K562 (cell line): ENCODE data around the gene MIEF1. TPM values are rescaled to one million over a fixed set of nuclear protein-coding genes. Genes with fewer than 3 reads are reported as not detected.

Source experiments
- ATAC-seq: fragments of 200-7000 bp; cut with Tn5 transposase; 3 replicates; pipeline ENCODE4 v1.9.1; 2020; ENCODE audit warnings: moderate library complexity
- BruUV-seq: library from RNA; stranded (reverse); fragments of 400-500 nt; replicated peaks from 2 replicates; lab custom pipeline; 2021; lab: Mats Ljungman, UMichigan
- CTCF ChIA-PET: fragments of 300-600 bp; formaldehyde crosslinking; extraction: SDS; loops from one replicate; lab custom pipeline; 2021; ENCODE audit warnings: low intra/inter-chr PET ratio; lab: Yijun Ruan, JAX
- POLR2A ChIA-PET: fragments of 300-600, 350-650 bp; sonication (Branson Sonifier 250); formaldehyde crosslinking; extraction: SDS; loops from one replicate; lab custom pipeline; 2021; ENCODE audit warnings: antibody characterized with exemption, inconsistent platforms; lab: Yijun Ruan, JAX
- DNase-seq, 4 experiments: peaks; one replicate each; pipeline versions ENCODE4 v3.0.0 to v3.0.0-alpha.2; 2011 to 2018; ENCODE audit warnings: low spot score in 3 of 4, mixed read lengths in 3 of 4; ENCODE audit errors: extremely low read depth in 1 of 4
- FAIRE-seq: peaks from 2 replicates; lab custom pipeline; 2011; peaks lifted over from hg19 to GRCh38; lab: Jason Lieb, UNC
- H2AFZ ChIP-seq: 2 replicates; pipeline ENCODE4 v1.6.0; 2011; ENCODE audit warnings: low read depth, low read length, control low read depth, inconsistent platforms
- H3K27ac ChIP-seq: fragments of 200-600 bp; 3 replicates; pipeline ENCODE4 v1.8.0; 2011; ENCODE audit warnings: low read depth, mild to moderate bottlenecking, control low read depth, inconsistent platforms, low read length, moderate library complexity, mixed read lengths; ENCODE audit errors: extremely low read depth
- H3K27me3 ChIP-seq, 2 experiments: fragments of 300-600 bp in 1 of 2; 2 replicates in 1 of 2; 3 replicates in 1 of 2; pipeline versions ENCODE4 v1.6.0 to v1.8.0; 2011; ENCODE audit warnings: inconsistent platforms in 2 of 2, low read length in 2 of 2, mild to moderate bottlenecking in 1 of 2, mixed read lengths in 1 of 2, moderate library complexity in 1 of 2; ENCODE audit not compliant: control insufficient read depth in 2 of 2, insufficient read depth in 2 of 2
- H3K36me3 ChIP-seq: fragments of 300-600 bp; 3 replicates; pipeline ENCODE4 v1.8.0; 2011; ENCODE audit warnings: mild to moderate bottlenecking, low read length, inconsistent platforms; ENCODE audit not compliant: control insufficient read depth, insufficient read depth
- H3K4me1 ChIP-seq, 2 experiments: fragments of 200-600 bp in 1 of 2; replicated peaks in 1 of 2; 2 replicates in 1 of 2; 3 replicates in 1 of 2; pipeline versions ENCODE4 v1.5.1 to v1.8.0; 2011; ENCODE audit warnings: inconsistent platforms in 2 of 2, low read length in 2 of 2, mild to moderate bottlenecking in 1 of 2, mixed read lengths in 1 of 2, moderate library complexity in 1 of 2; ENCODE audit not compliant: control insufficient read depth in 2 of 2, insufficient read depth in 2 of 2
- H3K4me2 ChIP-seq: 2 replicates; pipeline ENCODE4 v1.6.1; 2011; ENCODE audit warnings: low read length, control low read depth, inconsistent platforms, mixed read lengths; ENCODE audit not compliant: insufficient read depth
- H3K4me3 ChIP-seq: fragments of 200-600 bp; sonication (generic), shearing (Covaris generic); 2 replicates; pipeline ENCODE4 v1.5.1; 2016; ENCODE audit warnings: control low read depth, inconsistent platforms
- H3K79me2 ChIP-seq: fragments of 200-600 bp; 3 replicates; pipeline ENCODE4 v1.8.0; 2011; ENCODE audit warnings: low read length, inconsistent platforms; ENCODE audit not compliant: control insufficient read depth, insufficient read depth
- H3K9ac ChIP-seq, 2 experiments: 2 replicates each; pipeline versions ENCODE4 v1.6.0 to v1.6.1; 2011; ENCODE audit warnings: low read depth in 2 of 2, low read length in 2 of 2, control low read depth in 1 of 2, inconsistent platforms in 1 of 2, mild to moderate bottlenecking in 1 of 2, mixed read lengths in 1 of 2; ENCODE audit not compliant: insufficient read depth in 1 of 2
- H3K9me1 ChIP-seq: one replicate; pipeline ENCODE4 v1.6.0; 2011; ENCODE audit warnings: inconsistent platforms, mild to moderate bottlenecking, low read length, moderate library complexity; ENCODE audit not compliant: control insufficient read depth, insufficient read depth
- H3K9me3 ChIP-seq: replicated peaks from 2 replicates; pipeline ENCODE4 v1.5.1; 2011; ENCODE audit warnings: low read depth, low read length, inconsistent platforms; ENCODE audit not compliant: control insufficient read depth, insufficient read depth
- H4K20me1 ChIP-seq: replicated peaks from 2 replicates; pipeline ENCODE4 v1.6.1; 2011; ENCODE audit warnings: low read length, inconsistent platforms, mixed read lengths; ENCODE audit not compliant: control insufficient read depth, insufficient read depth
- ARID3A ChIP-seq: IDR thresholded peaks from 2 replicates; pipeline ENCODE4 v1.6.1; 2012; ENCODE audit warnings: low read depth, low read length, improper control_type of control experiment, borderline replicate concordance
- ATF2 ChIP-seq: sonication (generic); formaldehyde crosslinking; IDR thresholded peaks from 2 replicates; pipeline ENCODE4 v1.8.1; 2022; ENCODE audit warnings: missing genetic modification reagents
- ATF3 ChIP-seq, 2 experiments: fragments of 450-650 bp in 1 of 2; sonication (generic) in 1 of 2; formaldehyde crosslinking in 1 of 2; IDR thresholded peaks in 1 of 2; conservative IDR thresholded peaks in 1 of 2; 2 replicates each; pipeline versions ENCODE4 v1.6.1 to v1.8.1; 2016 to 2023; ENCODE audit warnings: mild to moderate bottlenecking in 2 of 2, moderate library complexity in 2 of 2, inconsistent platforms in 1 of 2, missing genetic modification reagents in 1 of 2
- BCOR ChIP-seq: fragments of 450-650 bp; IDR thresholded peaks from 2 replicates; pipeline ENCODE4 v1.6.1; 2016
- CEBPG ChIP-seq, 3 experiments: fragments of 200-800 bp in 1 of 3; sonication (Bioruptor generic) in 1 of 3; sonication (generic) in 1 of 3; formaldehyde crosslinking in 1 of 3; IDR thresholded peaks in 2 of 3; conservative IDR thresholded peaks in 1 of 3; 2 replicates each; pipeline versions ENCODE4 v1.6.1 to v1.8.0; 2016 to 2022; ENCODE audit warnings: missing compliant biosample characterization in 2 of 3, missing genetic modification characterization in 2 of 3, mild to moderate bottlenecking in 1 of 3, missing genetic modification reagents in 1 of 3
- HMG20A ChIP-seq: fragments of 450-650 bp; formaldehyde crosslinking; conservative IDR thresholded peaks from 2 replicates; pipeline ENCODE4 v1.4.0; 2020; ENCODE audit warnings: mild to moderate bottlenecking, mixed read lengths
- JUN ChIP-seq, 2 experiments: sonication (generic) in 1 of 2; formaldehyde crosslinking in 1 of 2; IDR thresholded peaks; 2 replicates each; pipeline versions ENCODE4 v1.6.1 to v1.8.0; 2012 to 2022; ENCODE audit warnings: borderline replicate concordance in 2 of 2, mild to moderate bottlenecking in 2 of 2, improper control_type of control experiment in 1 of 2, low read depth in 1 of 2, low read length in 1 of 2, missing genetic modification reagents in 1 of 2
- KAT2B ChIP-seq: IDR thresholded peaks from one replicate; pipeline ENCODE4 v1.6.1; 2012; ENCODE audit warnings: low read depth, mild to moderate bottlenecking, control low read depth, inconsistent platforms, low read length, moderate library complexity
- MEF2A ChIP-seq: IDR thresholded peaks from 2 replicates; pipeline ENCODE4 v1.6.1; 2011; ENCODE audit warnings: low read depth, mild to moderate bottlenecking, low read length, moderate library complexity; ENCODE audit not compliant: control insufficient read depth
- NCOA2 ChIP-seq, 2 experiments: fragments of 450-650 bp; IDR thresholded peaks; 2 replicates each; pipeline ENCODE4 v1.6.1; 2018; ENCODE audit warnings: mild to moderate bottlenecking in 2 of 2, moderate library complexity in 1 of 2; ENCODE audit not compliant: partially characterized antibody in 2 of 2
- NR2F6 ChIP-seq: fragments of 450-650 bp; formaldehyde crosslinking; IDR thresholded peaks from 2 replicates; pipeline ENCODE4 v1.4.0; 2020; ENCODE audit warnings: mild to moderate bottlenecking
- TAF15 ChIP-seq: fragments of 200-400 bp; formaldehyde crosslinking; IDR thresholded peaks from 2 replicates; pipeline ENCODE4 v1.6.1; 2017; ENCODE audit warnings: mild to moderate bottlenecking, low read depth, low read length, moderate library complexity
- XRCC4 ChIP-seq: IDR thresholded peaks from one replicate; pipeline ENCODE4 v1.6.1; 2011; ENCODE audit not compliant: insufficient read depth, insufficient read length; ENCODE audit errors: extremely low read depth
- ZKSCAN3 ChIP-seq: fragments of 250-450 bp; sonication (Bioruptor Pico); IDR thresholded peaks from 2 replicates; pipeline ENCODE4 v1.4.0; 2020
- ZNF707 ChIP-seq: fragments of 250-450 bp; sonication (Bioruptor Pico); conservative IDR thresholded peaks from 2 replicates; pipeline ENCODE4 v1.8.0; 2022; ENCODE audit warnings: inconsistent platforms, mild to moderate bottlenecking, moderate library complexity
- WGBS: fragments of 100-300 bp; shearing (Covaris generic); methylation state at CpG from one replicate; pipeline ENCODE4 v1.1.6; 2016; ENCODE audit warnings: low coverage, mixed read lengths; ENCODE audit not compliant: insufficient coverage; ENCODE audit errors: missing lambda C conversion rate; 5-methylcytosine and 5-hydroxymethylcytosine counted together
- in situ Hi-C: fragments of 300-500 bp; cut with MboI; formaldehyde crosslinking; loops from 4 replicates; pipeline ENCODE4 v1.15.0; 2018; ENCODE audit warnings: inconsistent platforms, mixed read lengths
- intact Hi-C: fragments of 100-400 bp; cut with micrococcal nuclease; formaldehyde crosslinking; loops from 2 replicates; pipeline ENCODE4 v1.14.2; 2022
- polyA plus RNA-seq, 8 experiments: library from polyadenylated mRNA; depleted of rRNA in 4 of 8; stranded (reverse) in 5 of 8; unstranded in 3 of 8; fragments of >200 nt; fragmentation: Nextera tagmentation in 2 of 8; fragmentation: Illumina TruSeq in 1 of 8; extraction: Ambion mirVana in 2 of 8; extraction: Trizol in 1 of 8; gene quantifications; 2 replicates each; pipeline versions ENCODE4 v1.2.1 to v1.2.3, GENCODE V29; 2011 to 2014; ENCODE audit warnings: inconsistent platforms in 1 of 8, missing spikeins in 1 of 8
- total RNA-seq, 7 experiments: library from RNA; depleted of rRNA in 6 of 7; stranded (reverse); fragments of >200 nt in 6 of 7; fragmentation: Illumina TruSeq in 2 of 7; extraction: Trizol in 2 of 7; gene quantifications; 2 replicates each; pipeline versions ENCODE4 v1.2.1 to v1.2.3, GENCODE V29; 2011 to 2021; ENCODE audit warnings: low replicate concordance in 1 of 7

The MIEF1 gene
- total and polyA plus RNA-seq, 9 of the 15 experiments (the other 6 are each of a cell fraction or from before 2014, with no cell fraction given): 10.9 to 51.8 (median 25.5) TPM

DNA sequence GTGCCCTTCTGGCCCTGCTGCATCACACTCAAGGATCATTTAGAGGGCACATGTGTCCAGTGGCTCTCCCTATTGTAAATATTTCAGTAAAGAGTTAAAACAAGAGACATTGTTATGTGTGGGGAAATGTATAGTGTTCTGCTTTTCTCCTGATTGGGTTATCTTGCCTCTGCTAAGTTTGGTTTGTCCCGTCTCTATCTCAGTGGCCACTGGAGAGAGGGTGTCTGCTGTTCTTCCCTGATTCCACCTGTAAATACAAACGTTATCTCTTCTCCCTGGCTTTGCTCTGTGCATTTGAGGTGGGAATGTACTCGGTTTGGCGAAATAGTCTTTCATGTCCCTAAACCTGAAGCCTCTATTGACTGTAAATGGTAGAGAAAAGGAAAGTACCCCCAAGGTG lies 6.3 kb downstream of the MIEF1 start (continued):
- TF ChIP-seq ZNF707 (CRISPR knock-in tag): no peak
- no peak for TF ChIP-seq NCOA2 (IDR thresholded peaks at IDR 0.05; ENCODE audit: partially characterized antibody in 2 of 2)
- no peak for TF ChIP-seq BCOR
- TF ChIP-seq ZKSCAN3: no peak
- TF ChIP-seq, all 486 proteins: peak for 8

DNA sequence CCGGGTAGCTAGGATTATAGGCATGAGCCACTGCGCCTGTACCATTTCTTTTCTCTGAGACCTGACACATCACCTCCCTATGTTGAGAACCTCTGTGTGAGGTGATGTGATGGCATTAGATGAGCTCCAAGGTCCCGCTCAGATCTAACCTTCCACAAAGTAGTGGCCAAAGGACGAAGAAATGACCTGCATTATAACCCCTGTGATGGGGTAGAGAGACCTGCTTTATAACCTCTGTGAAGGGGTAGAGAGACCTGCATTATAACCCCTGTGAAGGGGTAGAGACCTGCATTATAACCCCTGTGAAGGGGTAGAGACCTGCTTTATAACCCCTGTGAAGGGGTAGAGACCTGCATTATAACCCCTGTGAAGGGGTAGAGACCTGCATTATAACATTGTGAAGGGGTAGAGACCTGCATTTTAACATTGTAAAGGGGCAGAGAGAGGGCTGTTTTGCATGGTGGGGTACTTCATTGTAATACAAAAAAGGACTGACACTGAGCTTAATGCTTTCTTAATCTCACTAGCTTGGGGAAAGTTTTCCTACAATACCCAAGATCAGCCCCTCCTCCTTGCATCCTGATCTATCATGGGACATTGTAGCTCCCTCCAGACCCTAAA lies 8.5 kb downstream of the MIEF1 start:
- Histone ChIP-seq H3K27me3 (no peaks in the 10 kb centered on the region), H3K9me1 (peaks cover 2% of the 10 kb centered on the region), H3K36me3 (peaks cover 93% of the 10 kb centered on the region), H2AFZ (no peak overlapping the region), H3K9me3 (no peaks in the 10 kb centered on the region), H3K4me2 (no peak overlapping the region), H3K27ac (no peak overlapping the region), H4K20me1 (peaks cover 9% of the 10 kb centered on the region), H3K4me1 (peaks cover 8 to 10% of the 10 kb centered on the region in 2 experiments; a peak in 3 of 5 replicates), H3K9ac (peak overlapping the region in 1 of 2 experiments; percentile 23; a peak in 1 of 4 replicates), H3K79me2 (peaks cover 63% of the 10 kb centered on the region), H3K4me3 (no peak overlapping the region)
- no peak for DNase-seq
- in situ Hi-C loops: no loop called here
- no peak for FAIRE-seq
- BruUV-seq: no TSS peak
- no peak for ATAC-seq
- CTCF ChIA-PET: no interaction called here
- intact Hi-C loops: no loop called here
- WGBS: 90% methylated on average over 2 of the region's 4 CpGs
- POLR2A ChIA-PET: interaction anchor here (0.6 to 4.0 kb wide), 4 partner anchors 10 to 194 kb away, joined by 3 to 20 read pairs (median 4); partner anchors contain the start of genes ATF4 and RPL3
- TF ChIP-seq HMG20A (CRISPR knock-in tag) (no peak), TAF15 (no peak), NR2F6 (no peak), MEF2A (no peak), CEBPG (CRISPR knock-in tag; IDR thresholded peaks at IDR 0.05) (no peak), CEBPG (tag; conservative IDR thresholded peaks at IDR 0.05 in 1 of 2, IDR thresholded peaks at IDR 0.05 in 1 of 2) (no peak), ATF2 (CRISPR knock-in tag) (no peak), XRCC4 (no peak), JUN (IDR thresholded peaks at IDR 0.05; ENCODE audit: borderline replicate concordance, low read depth, low read length) (no peak), JUN (CRISPR knock-in tag; IDR thresholded peaks at IDR 0.05; ENCODE audit: borderline replicate concordance) (no peak), KAT2B (no peak), ARID3A (no peak), ATF3 (IDR thresholded peaks at IDR 0.05) (no peak), ATF3 (CRISPR knock-in tag; conservative IDR thresholded peaks at IDR 0.05) (no peak)
